GM10847 (cell line): ENCODE data around the gene LIF.

Experiments used
- POLR2A ChIP-seq: IDR thresholded peaks from 2 replicates; pipeline ENCODE4 v1.6.1; 2011; ENCODE audit not compliant: insufficient read length; ENCODE audit errors: extremely low read depth

LIF gene

GRCh38 chr22:30286813-30287647 lies 40.5 kb upstream of the LIF start:
- no peak for TF ChIP-seq POLR2A

GRCh38 chr22:30286331-30286730 lies 39.8 kb upstream of the LIF start:
- TF ChIP-seq POLR2A = no peak

GRCh38 chr22:30285846-30286200 lies 39.3 kb upstream of the LIF start:
- no peak for TF ChIP-seq POLR2A

GRCh38 chr22:30285176-30285845 lies 38.8 kb upstream of the LIF start:
- no peak for TF ChIP-seq POLR2A

GRCh38 chr22:30284666-30285065 lies 38.1 kb upstream of the LIF start:
- no peak for TF ChIP-seq POLR2A

- no peak for TF ChIP-seq POLR2A
Measured at GRCh38 chr22:30284172-30284571, 37.6 kb upstream of the LIF start.

GRCh38 chr22:30283342-30283741 lies 36.8 kb upstream of the LIF start:
- no peak for TF ChIP-seq POLR2A

GRCh38 chr22:30282616-30283046 lies 36.1 kb upstream of the LIF start:
- TF ChIP-seq POLR2A = no peak

- no peak for TF ChIP-seq POLR2A
Measured at GRCh38 chr22:30280505-30280904, 33.9 kb upstream of the LIF start.

GRCh38 chr22:30279932-30280331 lies 33.4 kb upstream of the LIF start:
- TF ChIP-seq POLR2A = no peak

- TF ChIP-seq POLR2A = no peak
Measured at GRCh38 chr22:30279046-30279788, 32.7 kb upstream of the LIF start.

- TF ChIP-seq POLR2A = no peak
Measured at GRCh38 chr22:30277547-30278344, 31.2 kb upstream of the LIF start.

- no peak for TF ChIP-seq POLR2A
Measured at GRCh38 chr22:30276039-30276438, 29.5 kb upstream of the LIF start.

- no peak for TF ChIP-seq POLR2A
Measured at GRCh38 chr22:30275625-30276024, 29.1 kb upstream of the LIF start.

GRCh38 chr22:30274437-30274812 lies 27.9 kb upstream of the LIF start:
- TF ChIP-seq POLR2A = no peak
